ENCODE measurements around the gene PRSS3.
"Not testable (repeated sequence)": the region's sequence is repeated elsewhere in the genome, so short reads cannot be mapped to it uniquely, and the experiment has no call there.

The PRSS3 gene

DNA sequence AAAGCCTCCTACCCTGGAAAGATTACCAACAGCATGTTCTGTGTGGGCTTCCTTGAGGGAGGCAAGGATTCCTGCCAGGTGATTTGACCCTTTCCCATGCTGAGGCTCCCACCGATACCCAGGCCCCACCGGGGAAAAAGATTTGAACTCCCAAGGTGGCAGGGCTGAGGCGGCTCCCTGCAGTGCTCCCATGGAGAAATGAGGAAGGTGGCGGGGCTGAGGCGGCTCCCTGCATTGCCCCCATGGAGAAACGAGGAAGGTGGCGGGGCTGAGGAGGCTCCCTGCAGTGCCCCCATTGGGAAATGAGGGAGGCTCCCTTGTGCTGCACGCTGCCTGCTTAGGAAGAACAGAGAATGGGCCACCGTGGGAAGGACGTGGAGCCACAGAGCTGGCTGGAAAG is 3.2 kb downstream of the PRSS3 start:
- Histone ChIP-seq H3K9ac (ENCODE audit: low read length) (no peak overlapping the region), H3K4me2 (ENCODE audit: low read depth, low read length, poor library complexity, severe bottlenecking) (no peak overlapping the region), H3F3A (ENCODE audit: insufficient read depth) (no peaks in the 10 kb centered on the region), H3K36me3 (ENCODE audit: low read length) (no peaks in the 10 kb centered on the region), H3K4me3 (ENCODE audit: insufficient read depth, low read length, poor library complexity, severe bottlenecking) (no peak overlapping the region), H4K20me1 (ENCODE audit: low read depth, low read length) (no peaks in the 10 kb centered on the region), H3K9me3 (ENCODE audit: insufficient read depth, low read length) (no peaks in the 10 kb centered on the region), H3K79me2 (ENCODE audit: insufficient read depth, low read length) (no peaks in the 10 kb centered on the region), H2AFZ (ENCODE audit: low read depth, low read length, severe bottlenecking) (no peak overlapping the region), H3K27ac (ENCODE audit: low read depth, low read length) (no peak overlapping the region), H3K27me3 (ENCODE audit: low read length) (no peaks in the 10 kb centered on the region), H3K9me2 (replicated peaks; ENCODE audit: insufficient read depth, low read length) (no peaks in the 10 kb centered on the region)
- TF ChIP-seq, protein P1, sequence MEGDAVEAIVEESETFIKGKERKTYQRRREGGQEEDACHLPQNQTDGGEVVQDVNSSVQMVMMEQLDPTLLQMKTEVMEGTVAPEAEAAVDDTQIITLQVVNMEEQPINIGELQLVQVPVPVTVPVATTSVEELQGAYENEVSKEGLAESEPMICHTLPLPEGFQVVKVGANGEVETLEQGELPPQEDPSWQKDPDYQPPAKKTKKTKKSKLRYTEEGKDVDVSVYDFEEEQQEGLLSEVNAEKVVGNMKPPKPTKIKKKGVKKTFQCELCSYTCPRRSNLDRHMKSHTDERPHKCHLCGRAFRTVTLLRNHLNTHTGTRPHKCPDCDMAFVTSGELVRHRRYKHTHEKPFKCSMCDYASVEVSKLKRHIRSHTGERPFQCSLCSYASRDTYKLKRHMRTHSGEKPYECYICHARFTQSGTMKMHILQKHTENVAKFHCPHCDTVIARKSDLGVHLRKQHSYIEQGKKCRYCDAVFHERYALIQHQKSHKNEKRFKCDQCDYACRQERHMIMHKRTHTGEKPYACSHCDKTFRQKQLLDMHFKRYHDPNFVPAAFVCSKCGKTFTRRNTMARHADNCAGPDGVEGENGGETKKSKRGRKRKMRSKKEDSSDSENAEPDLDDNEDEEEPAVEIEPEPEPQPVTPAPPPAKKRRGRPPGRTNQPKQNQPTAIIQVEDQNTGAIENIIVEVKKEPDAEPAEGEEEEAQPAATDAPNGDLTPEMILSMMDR (IDR thresholded peaks at IDR 0.05; ENCODE audit: insufficient read depth, low read length, poor library complexity, severe bottlenecking): no peak
- TF ChIP-seq EZH2phosphoT487 (conservative IDR thresholded peaks at IDR 0.05; ENCODE audit: low read length): no peak

DNA sequence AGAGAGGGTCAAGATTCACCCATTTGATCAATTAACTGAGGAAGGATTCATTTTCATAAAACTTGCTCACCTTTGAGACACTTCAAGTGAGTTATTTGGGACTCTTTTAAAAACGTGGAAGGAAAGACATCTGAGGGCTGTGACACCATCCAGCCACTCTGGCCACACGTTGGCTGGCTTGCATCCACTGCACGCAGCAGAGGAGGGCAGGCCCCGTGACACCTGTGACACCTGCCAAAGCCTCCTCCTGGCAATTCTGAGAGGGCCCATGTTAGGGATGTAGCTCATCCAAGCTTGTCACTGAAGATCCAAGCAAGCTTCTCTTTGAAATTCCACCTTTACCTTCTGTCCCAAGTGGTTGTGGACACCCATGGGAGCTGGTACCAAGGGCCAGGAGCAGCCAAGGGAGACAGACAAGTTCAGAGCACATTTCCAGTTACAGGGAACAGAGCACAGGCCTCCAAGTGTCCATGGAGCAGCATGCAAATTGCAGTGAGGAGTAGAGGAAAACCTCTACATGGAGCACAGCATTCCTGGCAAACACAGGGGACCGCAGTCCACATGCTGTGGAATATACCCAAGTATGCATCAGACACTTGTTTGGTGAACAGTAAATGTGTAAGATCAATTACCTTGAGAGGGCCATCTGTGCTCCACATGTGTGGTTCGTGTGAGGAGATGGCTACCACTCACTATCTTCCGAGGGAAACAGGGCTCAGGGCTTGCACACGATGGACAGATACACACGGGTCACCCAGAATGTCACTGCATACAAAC is 4.8 kb downstream of the PRSS3 start:
- no peaks in the 10 kb centered on the region for H3F3A ChIP-seq (ENCODE audit: insufficient read depth)
- no peak overlapping the region for H2AFZ ChIP-seq (ENCODE audit: low read depth, low read length, severe bottlenecking)
- no peak for TF ChIP-seq EZH2phosphoT487 (conservative IDR thresholded peaks at IDR 0.05; ENCODE audit: low read length)
- TF ChIP-seq, protein P1 (IDR thresholded peaks at IDR 0.05; ENCODE audit: insufficient read depth, low read length, poor library complexity, severe bottlenecking): no peak
- no peak overlapping the region for H3K9ac ChIP-seq (ENCODE audit: low read length)
- H3K79me2 ChIP-seq (ENCODE audit: insufficient read depth, low read length): no peaks in the 10 kb centered on the region
- no peak overlapping the region for H3K27ac ChIP-seq (ENCODE audit: low read depth, low read length)
- H3K9me3 ChIP-seq (ENCODE audit: insufficient read depth, low read length): no peaks in the 10 kb centered on the region
- no peak overlapping the region for H3K4me2 ChIP-seq (ENCODE audit: low read depth, low read length, poor library complexity, severe bottlenecking)
- no peaks in the 10 kb centered on the region for H3K9me2 ChIP-seq (replicated peaks; ENCODE audit: insufficient read depth, low read length)
- H3K36me3 ChIP-seq (ENCODE audit: low read length): no peaks in the 10 kb centered on the region
- H3K27me3 ChIP-seq (ENCODE audit: low read length): no peaks in the 10 kb centered on the region
- H4K20me1 ChIP-seq (ENCODE audit: low read depth, low read length): no peaks in the 10 kb centered on the region
- H3K4me3 ChIP-seq (ENCODE audit: insufficient read depth, low read length, poor library complexity, severe bottlenecking): no peak overlapping the region

DNA sequence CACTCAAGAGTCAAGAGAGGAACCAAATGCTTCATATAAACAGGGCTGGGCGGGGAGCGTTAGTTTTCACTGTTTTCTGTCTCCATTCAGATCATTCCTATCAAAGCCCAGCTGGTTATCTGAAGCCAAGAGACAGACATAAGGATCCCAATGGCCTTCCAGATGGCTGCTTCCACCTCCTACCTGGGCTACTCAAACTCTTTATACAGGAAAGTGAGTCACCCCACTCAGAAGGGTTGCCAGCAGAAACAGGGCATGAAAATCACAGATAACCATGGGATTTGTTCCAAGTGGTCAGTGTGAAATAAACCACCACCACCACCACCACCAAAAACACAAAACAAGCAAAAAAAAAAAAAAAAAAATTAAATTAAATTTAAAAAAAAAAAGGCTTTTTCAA is 5.5 kb downstream of the PRSS3 start:
- Histone ChIP-seq H3K36me3 (ENCODE audit: low read length) (no peaks in the 10 kb centered on the region), H3K27ac (ENCODE audit: low read depth, low read length) (no peak overlapping the region), H3K9me3 (ENCODE audit: insufficient read depth, low read length) (no peaks in the 10 kb centered on the region), H3K79me2 (ENCODE audit: insufficient read depth, low read length) (no peaks in the 10 kb centered on the region), H3K9me2 (replicated peaks; ENCODE audit: insufficient read depth, low read length) (no peaks in the 10 kb centered on the region), H2AFZ (ENCODE audit: low read depth, low read length, severe bottlenecking) (no peak overlapping the region), H3F3A (ENCODE audit: insufficient read depth) (no peaks in the 10 kb centered on the region), H3K4me2 (ENCODE audit: low read depth, low read length, poor library complexity, severe bottlenecking) (no peak overlapping the region), H4K20me1 (ENCODE audit: low read depth, low read length) (no peaks in the 10 kb centered on the region), H3K9ac (ENCODE audit: low read length) (no peak overlapping the region), H3K4me3 (ENCODE audit: insufficient read depth, low read length, poor library complexity, severe bottlenecking) (no peak overlapping the region), H3K27me3 (ENCODE audit: low read length) (no peaks in the 10 kb centered on the region)
- no peak for TF ChIP-seq EZH2phosphoT487 (conservative IDR thresholded peaks at IDR 0.05; ENCODE audit: low read length)
- TF ChIP-seq, protein P1 (IDR thresholded peaks at IDR 0.05; ENCODE audit: insufficient read depth, low read length, poor library complexity, severe bottlenecking): no peak

DNA sequence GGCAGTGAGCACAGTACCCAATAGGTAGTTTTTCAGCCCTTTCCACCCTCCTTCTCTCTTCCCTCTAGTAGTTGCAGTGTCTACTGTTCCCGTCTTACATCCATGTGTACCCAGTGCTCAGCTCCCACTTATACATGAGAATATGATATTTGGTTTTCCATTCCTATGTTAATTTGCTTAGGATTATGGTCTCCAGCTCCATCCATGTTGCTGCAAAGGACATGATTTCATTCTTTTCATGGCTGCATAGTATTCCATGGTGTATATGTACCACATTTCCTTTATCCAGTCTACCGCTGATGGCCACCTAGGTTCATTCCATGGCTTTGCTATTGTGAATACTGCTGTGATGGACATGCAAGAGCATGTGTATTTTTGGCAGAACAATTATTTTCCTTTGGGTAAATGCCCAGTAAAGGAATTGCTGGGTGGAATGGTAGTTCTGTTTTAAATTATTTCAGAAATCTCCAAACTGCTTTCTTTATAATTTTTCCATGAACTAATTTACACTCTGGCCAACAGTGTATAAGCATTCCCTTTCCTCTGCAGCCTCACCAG is 6.7 kb downstream of the PRSS3 start:
- not testable (repeated sequence) for H3K4me3 ChIP-seq (ENCODE audit: insufficient read depth, low read length, poor library complexity, severe bottlenecking)

DNA sequence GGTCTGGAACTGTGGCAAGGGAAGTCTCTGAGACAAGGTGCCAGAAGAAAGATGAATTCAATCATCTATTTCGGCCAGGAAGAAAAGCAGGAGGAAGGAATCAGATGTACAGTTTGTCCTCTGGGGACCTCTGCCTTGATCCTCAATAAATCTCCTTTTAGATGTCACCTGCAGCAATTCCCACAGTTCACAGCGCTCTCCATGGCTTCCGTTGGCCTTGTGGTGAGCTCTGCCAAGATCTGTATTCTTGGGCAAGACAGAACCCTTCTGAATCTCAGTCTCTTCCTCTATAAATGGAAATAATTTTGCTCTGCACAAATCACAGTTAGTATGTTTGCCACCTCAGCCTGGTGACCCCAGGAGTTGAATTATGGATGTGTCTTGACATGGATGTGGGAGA is 8.8 kb downstream of the PRSS3 start:
- H3K27ac ChIP-seq (ENCODE audit: low read depth, low read length); H3K4me2 ChIP-seq (ENCODE audit: low read depth, low read length, poor library complexity, severe bottlenecking); H3K79me2 ChIP-seq (ENCODE audit: insufficient read depth, low read length); H3F3A ChIP-seq (ENCODE audit: insufficient read depth); H4K20me1 ChIP-seq (ENCODE audit: low read depth, low read length); H2AFZ ChIP-seq (ENCODE audit: low read depth, low read length, severe bottlenecking); H3K27me3 ChIP-seq (ENCODE audit: low read length); H3K9me3 ChIP-seq (ENCODE audit: insufficient read depth, low read length); H3K36me3 ChIP-seq (ENCODE audit: low read length); H3K9me2 ChIP-seq (replicated peaks; ENCODE audit: insufficient read depth, low read length); H3K4me3 ChIP-seq (ENCODE audit: insufficient read depth, low read length, poor library complexity, severe bottlenecking); H3K9ac ChIP-seq (ENCODE audit: low read length): not testable (repeated sequence)

More for the DNA sequence above, 6.7 kb downstream of the PRSS3 start:
- not testable (repeated sequence) for H3K27ac ChIP-seq (ENCODE audit: low read depth, low read length); H3K9ac ChIP-seq (ENCODE audit: low read length); H2AFZ ChIP-seq (ENCODE audit: low read depth, low read length, severe bottlenecking); H3K9me3 ChIP-seq (ENCODE audit: insufficient read depth, low read length); H3K79me2 ChIP-seq (ENCODE audit: insufficient read depth, low read length); H3K36me3 ChIP-seq (ENCODE audit: low read length); H3K27me3 ChIP-seq (ENCODE audit: low read length); H3K9me2 ChIP-seq (replicated peaks; ENCODE audit: insufficient read depth, low read length); H3K4me2 ChIP-seq (ENCODE audit: low read depth, low read length, poor library complexity, severe bottlenecking); H3F3A ChIP-seq (ENCODE audit: insufficient read depth); H4K20me1 ChIP-seq (ENCODE audit: low read depth, low read length)

Measured in SU-DHL-6 (cell line).